ENCODE measurements around the gene SALL1. TPM values are rescaled to one million over a fixed set of nuclear protein-coding genes. Genes with fewer than 3 reads are reported as not detected.

Gene SALL1
- polyA plus RNA-seq, 1 donor (not counting 4 experiments of a cell fraction or from before 2014, with no cell fraction given), result not detected

DNA sequence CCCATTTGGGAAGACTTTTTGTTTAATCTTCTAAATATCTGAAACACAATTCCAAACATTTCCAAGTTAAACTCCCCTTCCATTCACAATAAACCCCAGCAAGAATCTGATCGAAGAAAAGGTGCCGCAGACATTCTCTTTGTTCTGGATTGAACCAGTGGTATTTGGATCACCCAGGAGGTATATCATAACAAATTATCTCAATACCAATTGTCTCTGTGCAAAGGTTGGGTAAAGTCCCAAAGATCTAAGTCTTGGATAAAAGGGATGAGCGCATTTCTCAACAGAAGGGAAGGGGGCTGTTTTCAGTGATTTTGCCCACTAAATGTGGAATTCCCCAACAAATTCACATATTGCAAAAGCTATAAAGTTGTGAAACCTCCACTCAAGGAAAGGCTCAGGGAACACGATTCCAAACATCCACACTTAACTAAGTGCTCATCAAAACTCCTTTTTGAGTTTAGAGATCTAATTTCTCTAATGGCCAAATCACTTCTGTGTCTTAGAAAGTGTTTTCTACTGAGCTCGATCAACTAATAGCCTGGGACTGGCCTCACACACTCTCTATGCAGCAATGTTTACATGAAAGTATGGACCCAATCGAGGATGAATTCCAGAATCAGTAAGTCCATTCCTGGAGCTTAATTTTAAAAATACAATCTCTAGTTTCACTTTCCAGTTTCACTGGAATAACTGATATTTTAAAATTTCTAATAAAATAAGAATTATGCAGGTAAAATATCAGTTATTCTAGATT is 30.9 kb downstream of the SALL1 start:
- Histone ChIP-seq H3K4me2 (ENCODE audit: control insufficient read depth, extremely low read depth, insufficient read depth, low read depth, low read length) (no peak overlapping the region), H3K27me3 (ENCODE audit: control insufficient read depth, extremely low read depth, insufficient read depth, low read length) (peaks cover 3% of the 10 kb centered on the region), H2AFZ (ENCODE audit: control insufficient read depth, low read length) (no peak overlapping the region), H3K9me1 (ENCODE audit: control insufficient read depth, extremely low read depth, insufficient read depth, low read length) (no peaks in the 10 kb centered on the region), H3K36me3 (ENCODE audit: control insufficient read depth in 2 of 2, extremely low read depth in 1 of 2, insufficient read depth in 2 of 2, low read length in 2 of 2) (no peaks in the 10 kb centered on the region), H3K79me2 (ENCODE audit: control insufficient read depth, insufficient read depth, low read length) (no peaks in the 10 kb centered on the region), H3K27ac (ENCODE audit: control insufficient read depth, insufficient read depth, low read length) (no peak overlapping the region), H3K9me3 (ENCODE audit: control insufficient read depth, low read depth, low read length) (no peaks in the 10 kb centered on the region), H4K20me1 (ENCODE audit: control insufficient read depth, extremely low read depth, insufficient read depth, low read length) (no peaks in the 10 kb centered on the region), H3K4me1 (ENCODE audit: control insufficient read depth, extremely low read depth, insufficient read depth, low read length) (no peaks in the 10 kb centered on the region), H3K9ac (ENCODE audit: control insufficient read depth, extremely low read depth, insufficient read depth, low read length) (no peak overlapping the region), H3K4me3 (ENCODE audit: control insufficient read depth in 2 of 3, extremely low read depth in 1 of 3, insufficient read depth in 2 of 3, low read depth in 1 of 3, low read length in 3 of 3) (no peak overlapping the region)
- dilution Hi-C loops (cut with MboI; ENCODE audit: extremely low pct_ligation_motif_present, low sequenced_read_pairs), result no loop called here
- TF ChIP-seq, protein P1, sequence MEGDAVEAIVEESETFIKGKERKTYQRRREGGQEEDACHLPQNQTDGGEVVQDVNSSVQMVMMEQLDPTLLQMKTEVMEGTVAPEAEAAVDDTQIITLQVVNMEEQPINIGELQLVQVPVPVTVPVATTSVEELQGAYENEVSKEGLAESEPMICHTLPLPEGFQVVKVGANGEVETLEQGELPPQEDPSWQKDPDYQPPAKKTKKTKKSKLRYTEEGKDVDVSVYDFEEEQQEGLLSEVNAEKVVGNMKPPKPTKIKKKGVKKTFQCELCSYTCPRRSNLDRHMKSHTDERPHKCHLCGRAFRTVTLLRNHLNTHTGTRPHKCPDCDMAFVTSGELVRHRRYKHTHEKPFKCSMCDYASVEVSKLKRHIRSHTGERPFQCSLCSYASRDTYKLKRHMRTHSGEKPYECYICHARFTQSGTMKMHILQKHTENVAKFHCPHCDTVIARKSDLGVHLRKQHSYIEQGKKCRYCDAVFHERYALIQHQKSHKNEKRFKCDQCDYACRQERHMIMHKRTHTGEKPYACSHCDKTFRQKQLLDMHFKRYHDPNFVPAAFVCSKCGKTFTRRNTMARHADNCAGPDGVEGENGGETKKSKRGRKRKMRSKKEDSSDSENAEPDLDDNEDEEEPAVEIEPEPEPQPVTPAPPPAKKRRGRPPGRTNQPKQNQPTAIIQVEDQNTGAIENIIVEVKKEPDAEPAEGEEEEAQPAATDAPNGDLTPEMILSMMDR (optimal IDR thresholded peaks at IDR 0.05 in 1 of 3, IDR thresholded peaks at IDR 0.05 in 1 of 3, conservative IDR thresholded peaks at IDR 0.05 in 1 of 3; ENCODE audit: extremely low read depth in 1 of 3, insufficient read depth in 2 of 3, low read length in 3 of 3), result no peak
- no peak for TF ChIP-seq EZH2 (IDR thresholded peaks at IDR 0.05; ENCODE audit: low read length)
- FAIRE-seq, result no peak
- DNase-seq (ENCODE audit: low read depth, low spot score), result no peak

DNA sequence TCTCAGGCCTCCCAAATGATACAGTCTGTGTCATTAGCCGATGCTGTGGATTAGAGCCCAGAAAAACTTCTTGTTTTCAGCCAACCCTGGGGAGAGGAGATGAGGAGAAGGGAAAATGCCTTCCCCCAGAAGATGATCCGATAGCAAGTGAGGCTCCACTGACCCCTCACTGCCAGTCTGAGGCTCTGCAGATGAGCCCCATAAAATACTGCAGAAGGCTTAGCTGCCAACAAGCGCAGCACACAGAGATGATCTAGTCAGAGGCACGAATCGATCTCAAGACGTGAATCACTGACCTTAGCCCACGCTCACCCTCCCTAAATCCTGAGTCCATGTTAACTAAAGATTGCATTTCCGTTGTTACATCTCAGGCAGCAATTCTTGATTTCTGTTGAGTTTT is 31.5 kb downstream of the SALL1 start:
- dilution Hi-C loops (cut with MboI; ENCODE audit: extremely low pct_ligation_motif_present, low sequenced_read_pairs), result no loop called here
- no peak for FAIRE-seq
- H3K4me1 ChIP-seq (ENCODE audit: control insufficient read depth, extremely low read depth, insufficient read depth, low read length), result no peaks in the 10 kb centered on the region

More for the DNA sequence above, 31.5 kb downstream of the SALL1 start:
- no peaks in the 10 kb centered on the region for H3K36me3 ChIP-seq (ENCODE audit: control insufficient read depth in 2 of 2, extremely low read depth in 1 of 2, insufficient read depth in 2 of 2, low read length in 2 of 2)
- H3K9me3 ChIP-seq (ENCODE audit: control insufficient read depth, low read depth, low read length), result no peaks in the 10 kb centered on the region
- H3K4me2 ChIP-seq (ENCODE audit: control insufficient read depth, extremely low read depth, insufficient read depth, low read depth, low read length), result no peak overlapping the region
- no peak overlapping the region for H2AFZ ChIP-seq (ENCODE audit: control insufficient read depth, low read length)
- H3K79me2 ChIP-seq (ENCODE audit: control insufficient read depth, insufficient read depth, low read length), result no peaks in the 10 kb centered on the region
- no peak overlapping the region for H3K9ac ChIP-seq (ENCODE audit: control insufficient read depth, extremely low read depth, insufficient read depth, low read length)
- no peaks in the 10 kb centered on the region for H3K9me1 ChIP-seq (ENCODE audit: control insufficient read depth, extremely low read depth, insufficient read depth, low read length)
- DNase-seq (ENCODE audit: low read depth, low spot score), result no peak
- no peaks in the 10 kb centered on the region for H4K20me1 ChIP-seq (ENCODE audit: control insufficient read depth, extremely low read depth, insufficient read depth, low read length)
- H3K27me3 ChIP-seq (ENCODE audit: control insufficient read depth, extremely low read depth, insufficient read depth, low read length), result peaks cover 4% of the 10 kb centered on the region
- no peak overlapping the region for H3K27ac ChIP-seq (ENCODE audit: control insufficient read depth, insufficient read depth, low read length)
- TF ChIP-seq, protein P1 (optimal IDR thresholded peaks at IDR 0.05 in 1 of 3, IDR thresholded peaks at IDR 0.05 in 1 of 3, conservative IDR thresholded peaks at IDR 0.05 in 1 of 3; ENCODE audit: extremely low read depth in 1 of 3, insufficient read depth in 2 of 3, low read length in 3 of 3), result no peak
- TF ChIP-seq EZH2 (IDR thresholded peaks at IDR 0.05; ENCODE audit: low read length), result no peak
- no peak overlapping the region for H3K4me3 ChIP-seq (ENCODE audit: control insufficient read depth in 2 of 3, extremely low read depth in 1 of 3, insufficient read depth in 2 of 3, low read depth in 1 of 3, low read length in 3 of 3)
